Rectal smooth muscle tissue (tissue), 1 donor: Measurements from ENCODE around the gene RNF31.

Source experiments
- H3K27ac ChIP-seq: one replicate; pipeline ENCODE4 v1.7.0; 2013; ENCODE audit warnings: low read depth, low read length, inconsistent platforms
- H3K27me3 ChIP-seq: one replicate; pipeline ENCODE4 v1.7.0; 2013; ENCODE audit warnings: low read length; ENCODE audit not compliant: control insufficient read depth, insufficient read depth
- H3K36me3 ChIP-seq: one replicate; pipeline ENCODE4 v1.7.0; 2013; ENCODE audit warnings: low read length; ENCODE audit not compliant: control insufficient read depth, insufficient read depth
- H3K4me1 ChIP-seq: one replicate; pipeline ENCODE4 v1.7.0; 2013; ENCODE audit warnings: low read length; ENCODE audit not compliant: control insufficient read depth, insufficient read depth
- H3K4me3 ChIP-seq: one replicate; pipeline ENCODE4 v1.7.0; 2013; ENCODE audit warnings: low read length
- H3K9ac ChIP-seq: one replicate; pipeline ENCODE4 v1.7.0; 2013; ENCODE audit warnings: low read length

The RNF31 gene

DNA sequence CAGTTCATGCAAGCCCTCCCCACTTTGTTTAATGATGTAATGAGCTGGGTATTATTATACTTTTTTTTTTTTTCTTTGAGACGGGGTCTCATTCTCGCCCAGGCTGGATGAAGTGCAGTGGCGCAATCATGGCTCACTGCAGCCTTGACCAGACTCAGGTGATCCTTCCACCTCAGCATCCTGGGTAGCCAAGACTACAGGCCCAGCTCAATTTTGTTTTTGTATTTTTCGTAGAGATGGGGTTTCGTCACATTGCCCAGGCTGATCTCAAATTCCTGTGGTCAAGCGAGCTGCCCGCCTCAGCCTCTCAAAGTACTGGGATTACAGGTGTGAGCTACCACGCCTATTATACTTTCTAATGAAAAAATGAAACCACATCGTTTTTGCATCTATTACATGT is 37.2 kb upstream of the RNF31 start:
- H3K9ac ChIP-seq = no peak overlapping the region
- no peaks in the 10 kb centered on the region for H3K27me3 ChIP-seq
- no peak overlapping the region for H3K27ac ChIP-seq
- H3K4me1 ChIP-seq = peaks cover 5% of the 10 kb centered on the region
- no peak overlapping the region for H3K4me3 ChIP-seq
- no peaks in the 10 kb centered on the region for H3K36me3 ChIP-seq

DNA sequence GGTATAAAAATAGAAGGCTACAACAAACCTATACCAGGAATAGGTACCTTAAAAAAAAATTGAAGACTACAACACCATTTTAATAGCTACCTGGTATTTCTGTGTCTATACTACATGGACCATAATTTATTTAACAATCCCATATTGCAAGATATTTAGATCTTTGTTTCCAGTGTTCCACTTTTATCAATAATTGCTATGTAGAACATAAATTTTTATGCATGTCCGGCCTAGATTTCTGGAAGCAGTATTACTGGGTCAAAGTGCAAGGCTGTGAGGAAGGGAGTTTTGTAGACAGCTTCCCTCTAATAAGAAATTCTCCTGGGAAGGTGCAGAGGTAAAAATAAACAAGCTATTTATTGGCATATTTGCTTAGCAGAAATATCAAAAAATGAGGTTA is 36.8 kb upstream of the RNF31 start:
- Histone ChIP-seq H3K4me3 (no peak overlapping the region), H3K36me3 (no peaks in the 10 kb centered on the region), H3K27ac (no peak overlapping the region), H3K27me3 (no peaks in the 10 kb centered on the region), H3K9ac (no peak overlapping the region), H3K4me1 (peaks cover 9% of the 10 kb centered on the region)

DNA sequence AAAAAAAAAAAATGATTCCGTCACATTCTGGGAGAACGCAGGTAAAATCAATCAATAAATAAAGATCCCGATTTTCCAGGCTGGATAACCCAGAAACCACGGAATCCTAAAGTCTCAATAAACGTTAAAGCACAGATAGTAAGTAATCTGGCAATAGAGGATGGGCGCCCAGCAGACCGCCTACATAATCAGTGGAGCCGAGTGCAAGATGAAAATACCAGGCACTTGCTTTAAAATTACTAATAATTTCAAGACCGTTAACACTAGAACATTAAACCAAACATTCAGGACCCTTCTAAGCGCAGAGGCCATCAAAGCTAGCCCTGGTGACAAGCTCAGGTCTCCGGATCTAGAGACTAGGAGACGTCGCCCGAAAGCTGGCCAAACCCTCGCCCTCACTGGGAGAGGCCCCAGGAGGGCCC is 33.9 kb upstream of the RNF31 start:
- Histone ChIP-seq H3K27ac (peak overlapping the region; percentile 96), H3K4me3 (peak overlapping the region; percentile 90), H3K4me1 (peaks cover 14% of the 10 kb centered on the region), H3K27me3 (no peaks in the 10 kb centered on the region), H3K9ac (peak overlapping the region; percentile 77), H3K36me3 (peaks cover 6% of the 10 kb centered on the region)

DNA sequence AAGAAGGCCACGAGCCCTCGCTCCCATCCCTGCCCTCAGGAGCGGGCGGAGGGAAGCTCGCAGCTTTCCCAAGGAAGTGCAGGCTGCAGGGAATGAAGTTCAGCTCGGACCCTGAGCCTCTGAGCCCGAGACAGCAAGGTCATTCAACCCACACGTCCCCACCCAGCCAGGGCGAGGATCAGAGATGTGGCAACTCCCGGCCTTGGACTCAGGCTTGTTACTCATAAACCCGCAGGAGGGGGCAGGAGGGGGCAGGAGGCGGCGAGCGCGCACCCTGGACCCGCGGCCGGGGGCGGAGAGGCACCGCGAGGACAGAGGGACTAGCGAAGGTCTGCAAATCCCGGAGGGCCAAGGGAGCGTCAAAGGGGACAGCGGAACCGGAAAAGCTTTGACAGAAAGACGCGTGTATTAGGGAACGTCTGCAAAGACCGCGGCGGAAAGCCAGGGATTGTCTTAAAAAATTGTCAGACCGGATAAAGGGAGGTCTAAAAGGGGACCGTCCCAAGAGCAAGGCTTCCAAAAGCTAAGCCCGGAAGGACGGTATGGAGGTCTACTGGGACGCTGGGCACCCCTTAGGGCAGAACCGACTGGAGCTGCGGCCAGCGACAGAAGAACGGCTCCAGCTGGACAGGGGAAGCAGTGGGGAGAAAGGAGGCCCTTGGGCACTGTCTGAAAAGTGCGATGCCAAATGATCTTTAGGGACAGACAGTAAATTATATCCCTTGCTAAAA is 33.3 kb upstream of the RNF31 start:
- H3K9ac ChIP-seq = peak overlapping the region; percentile 77
- H3K27ac ChIP-seq = peak overlapping the region; percentile 96
- no peaks in the 10 kb centered on the region for H3K27me3 ChIP-seq
- peaks cover 14% of the 10 kb centered on the region for H3K4me1 ChIP-seq
- peak overlapping the region; percentile 90 for H3K4me3 ChIP-seq
- H3K36me3 ChIP-seq = peaks cover 12% of the 10 kb centered on the region

DNA sequence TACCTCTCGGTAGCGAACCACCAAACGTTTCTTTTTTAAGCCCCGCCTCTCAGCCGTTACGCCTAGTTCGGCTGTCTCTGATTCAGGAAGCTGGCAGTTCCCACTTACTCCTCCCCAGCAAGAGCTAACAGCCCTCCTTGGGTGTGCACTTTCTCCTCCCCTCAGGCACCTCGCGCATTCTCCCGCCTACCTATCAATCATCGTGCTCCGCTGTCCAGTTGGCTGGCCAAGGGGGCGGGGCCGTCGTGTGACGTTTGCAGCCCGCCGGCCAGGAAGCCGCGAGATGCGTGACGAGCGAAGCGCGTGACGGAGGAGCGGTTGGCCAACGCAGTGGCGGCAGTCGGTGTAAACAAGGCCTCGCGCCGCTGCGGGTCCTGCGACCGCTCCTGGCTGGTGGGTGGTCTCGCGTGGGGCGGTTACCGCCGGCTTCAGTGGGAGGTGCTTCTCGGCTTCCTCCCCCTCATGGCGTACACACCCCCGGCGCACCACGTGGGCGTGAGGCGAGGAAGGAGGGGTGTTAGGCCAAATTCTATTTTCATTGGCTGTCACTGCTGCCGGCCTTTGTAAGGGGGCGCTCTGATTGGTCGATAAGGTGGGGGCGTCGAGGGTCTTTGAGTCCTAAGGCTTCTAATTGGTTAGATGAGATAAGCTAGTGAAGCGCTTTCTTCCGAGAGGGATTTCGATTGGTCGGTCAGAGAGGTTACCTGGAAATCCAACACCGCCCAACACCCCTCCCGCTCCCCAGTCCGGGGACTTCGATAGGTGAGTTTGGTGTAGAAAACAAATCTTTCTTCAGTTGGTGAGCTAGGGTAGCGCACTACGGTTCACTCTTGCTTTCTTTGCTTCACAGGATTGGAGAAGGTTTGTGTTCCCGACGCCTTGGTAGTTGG is 32.5 kb upstream of the RNF31 start, which contains the start of the genes DCAF11 and NRL:
Gene DCAF11 (plus strand): TSS at position 246 of the 890 bp plus-strand sequence. CDS start 818 bp downstream, outside the sequence.
Gene NRL (minus strand): TSS at position 418 of the 890 bp plus-strand sequence. CDS start 32,101 bp downstream, outside the sequence.
- no peaks in the 10 kb centered on the region for H3K27me3 ChIP-seq
- peaks cover 20% of the 10 kb centered on the region for H3K36me3 ChIP-seq
- peak within 1 kb of the TSS; percentile 95 for H3K4me3 ChIP-seq
- peak within 1 kb of the TSS; percentile 96 for H3K27ac ChIP-seq
- peak within 1 kb of the TSS; percentile 77 for H3K9ac ChIP-seq
- H3K4me1 ChIP-seq = peaks cover 14% of the 10 kb centered on the region

DNA sequence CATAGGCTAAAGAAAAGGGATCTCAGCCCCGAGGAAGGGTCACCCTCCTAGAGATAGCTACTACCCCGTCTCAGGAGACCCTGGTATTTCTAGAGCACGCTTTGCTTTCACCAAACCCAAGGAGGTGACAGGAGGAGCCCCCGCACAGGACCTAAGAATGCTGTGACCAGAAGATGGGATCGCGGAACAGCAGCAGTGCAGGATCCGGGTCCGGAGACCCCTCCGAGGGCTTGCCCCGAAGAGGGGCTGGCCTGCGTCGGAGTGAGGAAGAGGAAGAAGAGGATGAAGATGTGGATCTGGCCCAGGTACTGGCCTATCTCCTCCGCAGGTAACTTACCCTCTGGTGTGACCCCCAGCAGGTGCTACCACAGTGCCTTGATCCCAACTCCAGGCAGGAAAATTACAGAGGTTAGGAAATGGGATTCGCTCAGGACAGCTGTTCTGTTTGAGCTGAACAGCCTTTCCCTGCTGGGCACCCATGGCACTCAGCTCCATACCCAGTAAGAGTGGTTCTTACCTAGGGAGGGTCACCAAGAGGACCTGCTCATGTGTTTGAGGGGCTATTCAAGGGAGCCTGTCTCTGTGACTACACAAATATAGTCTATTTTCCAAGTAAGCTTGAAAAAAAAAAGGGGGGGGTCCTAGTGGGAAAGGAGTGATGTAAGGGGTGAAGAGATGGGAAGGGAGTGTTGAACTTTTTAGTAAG is 31.7 kb upstream of the RNF31 start:
- Histone ChIP-seq H3K4me1 (peaks cover 14% of the 10 kb centered on the region), H3K9ac (peak overlapping the region; percentile 75), H3K27ac (peak overlapping the region; percentile 96), H3K36me3 (peaks cover 22% of the 10 kb centered on the region), H3K27me3 (no peaks in the 10 kb centered on the region), H3K4me3 (peak overlapping the region; percentile 95)

DNA sequence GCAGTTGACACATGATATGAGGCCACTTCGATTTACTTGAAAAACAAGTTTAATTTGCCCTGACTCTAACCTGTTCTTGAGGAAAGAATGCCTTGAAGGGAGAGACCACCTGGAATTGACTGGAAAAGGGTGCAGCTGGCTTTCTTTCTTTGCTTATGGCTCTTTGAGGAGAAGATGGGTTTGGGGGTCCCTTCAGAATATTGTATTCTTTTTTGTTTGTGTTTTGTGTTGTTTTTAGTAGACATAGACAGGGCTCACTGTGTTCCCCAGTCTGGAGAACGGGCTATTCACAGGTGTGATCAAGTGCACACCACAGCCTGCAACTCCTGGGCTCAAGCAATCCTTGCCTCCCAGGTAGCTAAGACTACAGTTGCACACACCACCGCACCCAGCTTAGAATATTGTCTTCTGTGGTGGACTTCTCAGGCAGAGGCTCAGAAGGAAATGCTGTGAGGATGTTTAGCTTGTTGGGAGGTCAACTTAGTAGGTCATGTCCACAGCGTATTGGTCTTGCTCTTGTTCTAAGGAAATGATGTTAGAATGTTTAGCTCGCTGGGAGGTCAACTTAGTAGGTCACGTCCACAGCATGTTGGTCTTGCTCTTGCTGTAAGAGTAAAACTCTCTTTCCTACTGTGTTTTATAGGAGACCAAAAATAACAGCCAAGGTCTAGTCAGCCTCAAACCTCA is 31.0 kb upstream of the RNF31 start:
- H3K27ac ChIP-seq = no peak overlapping the region
- peak overlapping the region; percentile 95 for H3K4me3 ChIP-seq

DNA sequence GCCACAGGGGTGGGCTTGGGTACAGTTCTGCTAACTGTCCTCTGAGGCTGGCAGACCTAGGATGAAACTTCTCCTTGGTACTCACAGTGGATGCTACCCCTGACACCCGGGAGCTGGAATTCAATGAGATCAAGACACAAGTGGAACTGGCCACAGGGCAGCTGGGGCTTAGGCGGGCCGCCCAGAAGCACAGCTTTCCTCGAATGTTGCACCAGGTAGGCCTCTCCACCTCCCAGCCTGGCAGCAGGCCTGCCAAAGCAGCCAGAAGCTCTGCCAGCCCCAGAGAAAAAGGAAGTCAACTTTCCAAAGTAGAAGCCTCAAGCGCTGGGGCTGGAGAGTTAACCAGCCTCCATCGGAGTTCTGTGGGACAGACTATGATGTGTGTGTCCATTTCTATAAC is 30.1 kb upstream of the RNF31 start:
- Histone ChIP-seq H3K4me3 (no peak overlapping the region), H3K27me3 (no peaks in the 10 kb centered on the region), H3K36me3 (peaks cover 24% of the 10 kb centered on the region), H3K4me1 (peaks cover 14% of the 10 kb centered on the region), H3K27ac (no peak overlapping the region), H3K9ac (no peak overlapping the region)

More for the DNA sequence above, 31.0 kb upstream of the RNF31 start:
- no peaks in the 10 kb centered on the region for H3K27me3 ChIP-seq
- H3K4me1 ChIP-seq = peaks cover 14% of the 10 kb centered on the region
- peaks cover 22% of the 10 kb centered on the region for H3K36me3 ChIP-seq
- no peak overlapping the region for H3K9ac ChIP-seq

DNA sequence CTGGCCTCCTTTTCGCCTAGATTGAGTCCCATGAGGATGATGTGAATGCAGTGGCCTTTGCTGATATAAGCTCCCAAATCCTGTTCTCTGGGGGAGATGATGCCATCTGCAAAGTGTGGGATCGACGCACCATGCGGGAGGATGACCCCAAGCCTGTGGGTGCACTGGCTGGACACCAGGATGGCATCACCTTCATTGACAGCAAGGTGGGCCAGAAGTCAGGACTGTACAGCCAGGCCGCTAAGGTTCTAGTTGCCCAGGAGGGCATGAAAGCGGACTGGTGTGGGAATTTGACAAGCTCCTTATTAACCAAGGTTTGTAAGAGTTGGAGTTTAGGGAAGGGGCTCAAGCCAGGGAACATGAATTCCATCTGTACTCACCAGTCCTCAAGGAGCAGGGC is 27.6 kb upstream of the RNF31 start:
- H3K27ac ChIP-seq = no peak overlapping the region
- peaks cover 8% of the 10 kb centered on the region for H3K4me1 ChIP-seq
- H3K4me3 ChIP-seq = no peak overlapping the region
- H3K36me3 ChIP-seq = peaks cover 33% of the 10 kb centered on the region
- H3K27me3 ChIP-seq = no peaks in the 10 kb centered on the region
- H3K9ac ChIP-seq = no peak overlapping the region

DNA sequence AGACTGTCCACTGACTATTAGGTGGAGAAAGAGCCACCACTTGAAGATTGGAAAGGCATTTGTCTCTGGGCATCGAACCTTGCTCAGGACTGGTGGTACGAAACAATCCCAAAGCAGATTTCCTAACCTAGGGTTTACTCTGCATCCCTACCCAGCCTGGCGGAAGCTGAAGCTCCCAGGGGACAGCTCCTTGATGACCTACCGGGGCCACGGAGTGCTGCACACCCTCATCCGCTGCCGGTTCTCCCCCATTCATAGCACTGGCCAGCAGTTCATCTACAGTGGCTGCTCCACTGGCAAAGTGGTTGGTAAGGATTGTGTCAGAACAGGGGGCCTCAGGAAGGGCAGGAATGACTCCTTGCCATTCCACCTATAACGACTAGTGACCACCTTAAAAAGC is 26.1 kb upstream of the RNF31 start:
- no peak overlapping the region for H3K27ac ChIP-seq
- no peak overlapping the region for H3K9ac ChIP-seq
- H3K4me3 ChIP-seq = no peak overlapping the region
- H3K36me3 ChIP-seq = peaks cover 33% of the 10 kb centered on the region
- H3K4me1 ChIP-seq = no peaks in the 10 kb centered on the region
- no peaks in the 10 kb centered on the region for H3K27me3 ChIP-seq

DNA sequence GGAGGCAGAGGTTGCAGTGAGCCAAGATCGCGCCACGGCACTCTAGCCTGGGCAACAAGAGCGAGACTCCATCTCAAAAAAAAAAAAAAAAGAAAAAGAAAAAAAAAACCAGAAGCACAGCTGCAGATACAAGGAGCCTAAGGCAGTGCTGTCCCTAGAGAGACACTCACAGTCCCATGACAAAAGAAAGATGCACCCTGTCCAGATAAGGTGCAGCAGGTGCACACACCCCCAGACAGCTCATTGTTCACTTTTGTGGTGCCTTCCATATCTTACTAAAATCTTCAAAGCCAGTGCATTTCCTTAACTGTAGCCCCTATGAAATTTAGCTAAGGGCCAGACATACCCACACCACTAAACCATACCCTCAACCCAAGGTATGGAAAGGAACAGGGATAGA is 24.9 kb upstream of the RNF31 start:
- Histone ChIP-seq H3K27ac (no peak overlapping the region), H3K36me3 (peaks cover 33% of the 10 kb centered on the region), H3K4me1 (no peaks in the 10 kb centered on the region), H3K27me3 (no peaks in the 10 kb centered on the region), H3K9ac (no peak overlapping the region), H3K4me3 (no peak overlapping the region)
